ENCODE data around the gene TRIM47. TPM values are rescaled to one million over a fixed set of nuclear protein-coding genes. Genes with fewer than 3 reads are reported as not detected.

Gene TRIM47
- total RNA-seq, 1 donor from 2014 or later, result 56.5 TPM

DNA sequence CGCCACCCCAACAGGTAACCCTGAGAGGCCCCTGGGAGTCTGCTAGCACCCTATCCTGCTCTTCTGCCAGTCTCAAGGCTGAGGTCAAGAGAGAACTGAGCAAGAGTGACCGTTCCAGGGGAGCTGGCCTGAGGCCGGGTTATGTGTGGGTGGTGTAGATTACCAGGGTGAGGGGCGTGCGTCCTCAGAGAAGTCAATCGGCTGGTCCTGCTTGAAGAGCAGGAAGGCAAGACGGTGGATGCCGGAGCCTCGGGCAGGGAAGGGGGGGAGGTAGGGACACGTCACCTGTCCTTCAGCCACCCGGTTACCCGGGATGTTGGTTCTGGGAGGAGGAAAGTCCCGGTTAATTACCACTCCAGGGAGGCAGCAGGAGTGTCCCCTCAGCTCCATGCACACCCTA is 21.0 kb upstream of the TRIM47 start:
- H3K27me3 ChIP-seq (ENCODE audit: control insufficient read depth, insufficient read depth, low read length), result no peaks in the 10 kb centered on the region
- H3K4me3 ChIP-seq (ENCODE audit: low read depth, low read length), result no peak overlapping the region
- TF ChIP-seq, protein P1, sequence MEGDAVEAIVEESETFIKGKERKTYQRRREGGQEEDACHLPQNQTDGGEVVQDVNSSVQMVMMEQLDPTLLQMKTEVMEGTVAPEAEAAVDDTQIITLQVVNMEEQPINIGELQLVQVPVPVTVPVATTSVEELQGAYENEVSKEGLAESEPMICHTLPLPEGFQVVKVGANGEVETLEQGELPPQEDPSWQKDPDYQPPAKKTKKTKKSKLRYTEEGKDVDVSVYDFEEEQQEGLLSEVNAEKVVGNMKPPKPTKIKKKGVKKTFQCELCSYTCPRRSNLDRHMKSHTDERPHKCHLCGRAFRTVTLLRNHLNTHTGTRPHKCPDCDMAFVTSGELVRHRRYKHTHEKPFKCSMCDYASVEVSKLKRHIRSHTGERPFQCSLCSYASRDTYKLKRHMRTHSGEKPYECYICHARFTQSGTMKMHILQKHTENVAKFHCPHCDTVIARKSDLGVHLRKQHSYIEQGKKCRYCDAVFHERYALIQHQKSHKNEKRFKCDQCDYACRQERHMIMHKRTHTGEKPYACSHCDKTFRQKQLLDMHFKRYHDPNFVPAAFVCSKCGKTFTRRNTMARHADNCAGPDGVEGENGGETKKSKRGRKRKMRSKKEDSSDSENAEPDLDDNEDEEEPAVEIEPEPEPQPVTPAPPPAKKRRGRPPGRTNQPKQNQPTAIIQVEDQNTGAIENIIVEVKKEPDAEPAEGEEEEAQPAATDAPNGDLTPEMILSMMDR (IDR thresholded peaks at IDR 0.05; ENCODE audit: insufficient read depth, low read length, poor library complexity, severe bottlenecking), result no peak
- no peak for DNase-seq (ENCODE audit: low read depth)
- no peaks in the 10 kb centered on the region for H3K36me3 ChIP-seq (ENCODE audit: control insufficient read depth, insufficient read depth, low read length)

DNA sequence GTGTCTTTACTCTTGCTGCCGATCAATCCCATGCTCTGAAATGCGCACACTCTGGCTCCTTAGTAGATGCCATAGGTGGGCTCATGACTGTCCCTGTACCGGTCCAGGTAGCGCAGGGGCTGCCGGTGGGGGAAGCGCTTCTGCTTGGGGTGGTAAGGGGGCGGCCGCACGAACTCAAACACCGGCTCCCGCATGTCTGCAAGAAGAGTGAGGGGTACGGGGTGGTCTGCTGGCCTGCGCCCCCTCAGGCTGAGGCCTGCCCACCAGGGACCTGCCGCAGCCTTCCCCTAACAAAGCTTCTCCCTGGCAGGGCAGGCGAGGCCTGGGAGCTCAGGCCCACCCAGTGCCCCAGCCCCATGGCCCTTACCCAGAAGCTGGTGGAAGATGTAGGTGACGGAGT is 20.4 kb upstream of the TRIM47 start:
- TF ChIP-seq, protein P1 (IDR thresholded peaks at IDR 0.05; ENCODE audit: insufficient read depth, low read length, poor library complexity, severe bottlenecking), result no peak
- no peak overlapping the region for H3K4me3 ChIP-seq (ENCODE audit: low read depth, low read length)
- H3K36me3 ChIP-seq (ENCODE audit: control insufficient read depth, insufficient read depth, low read length), result no peaks in the 10 kb centered on the region
- no peak for DNase-seq (ENCODE audit: low read depth)
- H3K27me3 ChIP-seq (ENCODE audit: control insufficient read depth, insufficient read depth, low read length), result no peaks in the 10 kb centered on the region

DNA sequence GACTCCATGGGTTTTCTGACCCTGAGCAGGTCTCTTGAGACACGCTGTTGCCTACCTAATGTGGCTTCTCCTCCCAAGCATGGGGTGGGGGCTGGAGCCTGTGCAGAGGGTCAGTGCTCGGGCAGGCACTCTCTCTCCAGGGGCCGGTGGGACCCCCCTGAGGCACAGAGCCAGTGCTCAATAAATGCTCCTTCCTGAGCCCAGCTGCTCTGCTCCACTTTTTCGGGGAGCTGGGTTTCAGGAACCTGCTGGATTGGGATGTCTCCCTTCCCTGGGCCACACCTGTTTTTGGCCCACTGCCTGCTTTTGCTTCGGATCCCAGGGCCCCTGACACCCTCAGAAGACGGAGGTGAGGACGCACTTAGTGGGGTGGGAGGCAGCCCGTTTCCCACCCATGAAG is 19.7 kb upstream of the TRIM47 start:
- H3K4me3 ChIP-seq (ENCODE audit: low read depth, low read length), result no peak overlapping the region
- DNase-seq (ENCODE audit: low read depth), result no peak
- TF ChIP-seq, protein P1 (IDR thresholded peaks at IDR 0.05; ENCODE audit: insufficient read depth, low read length, poor library complexity, severe bottlenecking), result no peak
- no peaks in the 10 kb centered on the region for H3K27me3 ChIP-seq (ENCODE audit: control insufficient read depth, insufficient read depth, low read length)
- H3K36me3 ChIP-seq (ENCODE audit: control insufficient read depth, insufficient read depth, low read length), result no peaks in the 10 kb centered on the region

DNA sequence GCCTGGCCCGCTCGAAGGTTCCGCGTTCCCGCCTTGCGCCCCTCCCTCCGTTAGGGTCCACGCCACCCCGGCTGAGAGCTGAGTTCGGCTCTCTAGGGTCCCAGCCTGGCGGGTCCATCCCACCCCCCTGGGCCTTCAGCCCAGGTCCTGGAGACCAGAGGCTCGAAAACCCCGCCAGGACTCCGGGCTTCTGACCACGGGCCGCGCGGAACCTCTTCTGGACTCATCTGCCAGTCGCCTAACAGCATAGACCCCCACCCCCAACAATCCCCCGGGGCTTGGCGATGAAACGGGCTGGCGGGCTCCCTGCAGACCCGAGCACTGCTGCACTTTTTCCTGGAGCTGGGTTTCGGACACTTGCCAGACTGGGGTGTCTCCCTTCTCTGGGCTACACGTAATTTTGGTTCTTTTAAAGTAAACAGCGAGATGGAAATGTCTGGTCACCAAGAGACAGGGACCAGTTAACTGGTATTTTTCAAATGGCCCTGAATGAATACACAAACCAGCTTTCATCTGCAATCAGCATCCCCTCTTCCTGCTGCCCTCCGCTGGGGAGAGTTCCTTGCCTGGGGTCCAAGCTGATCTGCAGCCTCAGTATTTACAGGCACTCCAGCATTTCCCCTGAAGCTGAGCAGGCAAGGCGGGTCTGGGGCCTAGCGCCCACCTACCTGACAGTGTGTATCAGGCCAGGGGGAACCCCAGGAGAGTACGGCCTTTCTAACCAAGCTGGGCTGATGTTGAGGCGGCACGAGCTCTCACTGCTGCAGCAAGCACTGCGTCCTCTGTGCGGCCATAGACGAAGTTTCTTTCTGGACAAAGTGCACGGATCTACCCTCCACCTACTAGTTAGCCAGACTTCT is 19.0 kb upstream of the TRIM47 start:
- no peaks in the 10 kb centered on the region for H3K27me3 ChIP-seq (ENCODE audit: control insufficient read depth, insufficient read depth, low read length)
- no peaks in the 10 kb centered on the region for H3K36me3 ChIP-seq (ENCODE audit: control insufficient read depth, insufficient read depth, low read length)
- peak overlapping the region; percentile 89 for H3K4me3 ChIP-seq (ENCODE audit: low read depth, low read length)
- no peak for DNase-seq (ENCODE audit: low read depth)
- TF ChIP-seq, protein P1 (IDR thresholded peaks at IDR 0.05; ENCODE audit: insufficient read depth, low read length, poor library complexity, severe bottlenecking), result no peak

DNA sequence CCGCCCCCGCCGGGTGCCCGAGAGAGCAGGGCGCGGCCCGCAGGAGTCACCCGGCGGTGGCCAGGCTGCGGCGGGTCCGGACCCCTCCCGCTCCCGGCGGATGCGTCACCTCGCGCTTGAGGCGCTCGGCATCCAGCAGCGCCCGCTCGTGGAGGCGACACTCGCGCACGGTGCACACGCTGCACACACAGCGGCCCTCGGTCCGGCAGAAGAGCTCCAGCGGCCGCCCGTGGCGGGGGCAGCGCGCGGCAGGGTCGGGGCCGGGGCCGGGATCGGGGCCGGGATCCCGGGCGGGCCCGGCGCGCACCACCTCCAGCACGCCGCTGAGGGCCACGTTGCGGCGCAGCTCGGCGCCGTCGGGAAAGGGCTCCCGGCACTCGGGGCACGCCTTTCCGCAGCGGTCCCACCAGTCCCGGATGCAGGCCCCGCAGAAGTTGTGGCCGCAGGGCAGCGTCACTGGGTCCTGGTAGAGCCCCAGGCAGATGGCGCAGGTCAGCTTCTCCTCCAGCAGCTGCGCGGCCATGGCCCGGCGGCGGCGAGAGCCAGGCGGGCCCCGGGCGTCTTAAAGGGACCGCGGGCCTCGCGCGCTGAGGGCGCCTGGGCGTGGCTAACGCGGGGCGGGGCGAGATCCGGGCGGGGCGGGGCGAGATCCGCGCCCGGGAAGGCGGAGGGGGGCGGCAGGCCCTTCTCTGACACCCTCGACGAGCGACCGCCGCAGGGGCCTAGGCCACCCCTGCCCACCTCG is 18.2 kb upstream of the TRIM47 start, which contains the start of gene TRIM65:
Gene TRIM65 (minus strand): TSS at position 537 of the 745 bp plus-strand sequence. CDS start 14 bp downstream, at position 523.
- no peak for DNase-seq (ENCODE audit: low read depth)

More for the DNA sequence above, 18.2 kb upstream of the TRIM47 start, which contains the start of gene TRIM65:
- H3K4me3 ChIP-seq (ENCODE audit: low read depth, low read length), result peak within 1 kb of the TSS; percentile 89
- no peaks in the 10 kb centered on the region for H3K36me3 ChIP-seq (ENCODE audit: control insufficient read depth, insufficient read depth, low read length)
- TF ChIP-seq, protein P1 (IDR thresholded peaks at IDR 0.05; ENCODE audit: insufficient read depth, low read length, poor library complexity, severe bottlenecking), result no peak
- no peaks in the 10 kb centered on the region for H3K27me3 ChIP-seq (ENCODE audit: control insufficient read depth, insufficient read depth, low read length)

Measured in kidney epithelial cell (primary cell).